Activated CD8-positive, alpha-beta memory T cell treated with anti-CD3 and anti-CD28 coated beads, Interleukin-2, amount 50 U/mL, for 1 hour (primary cell): ENCODE data around the gene BAIAP2L2.

Source experiments
- DNase-seq: peaks from one replicate; pipeline ENCODE4 v3.0.0-alpha.2; 2020; ENCODE audit errors: extremely low read depth

The BAIAP2L2 gene

GRCh38 chr22:38068641-38069371 lies 41.7 kb downstream of the BAIAP2L2 start:
- no peak for DNase-seq

- no peak for DNase-seq
These were observed 42.6 kb downstream of the BAIAP2L2 start for GRCh38 chr22:38067761-38068360.

- DNase-seq, result no peak
These were observed 43.5 kb downstream of the BAIAP2L2 start for GRCh38 chr22:38067028-38067415.

- no peak for DNase-seq
These were observed 44.0 kb downstream of the BAIAP2L2 start for GRCh38 chr22:38066381-38067027.

GRCh38 chr22:38065539-38065938 lies 44.9 kb downstream of the BAIAP2L2 start:
- no peak for DNase-seq

GRCh38 chr22:38062791-38063190 lies 47.7 kb downstream of the BAIAP2L2 start:
- DNase-seq, result no peak

- DNase-seq, result peak; percentile 44
These were observed 53.3 kb downstream of the BAIAP2L2 start, which contains the start of gene PICK1 for GRCh38 chr22:38056969-38057891. TSS of gene PICK1 (plus strand) at chr22:38057404. CDS start at chr22:38057810, 406 bp downstream.

GRCh38 chr22:38051900-38052862 lies 58.3 kb downstream of the BAIAP2L2 start:
- DNase-seq, result peak; percentile 52

GRCh38 chr22:38051261-38051660 lies 59.2 kb downstream of the BAIAP2L2 start:
- DNase-seq, result no peak

- DNase-seq, result no peak
These were observed 59.8 kb downstream of the BAIAP2L2 start for GRCh38 chr22:38050720-38051119.

GRCh38 chr22:38049812-38050619 lies 60.5 kb downstream of the BAIAP2L2 start:
- no peak for DNase-seq

- DNase-seq, result no peak
These were observed 64.3 kb downstream of the BAIAP2L2 start for GRCh38 chr22:38046070-38046748.

- no peak for DNase-seq
These were observed 67.1 kb downstream of the BAIAP2L2 start for GRCh38 chr22:38043151-38044039.

- no peak for DNase-seq
These were observed 68.0 kb downstream of the BAIAP2L2 start for GRCh38 chr22:38042488-38042790.

- DNase-seq, result no peak
These were observed 68.6 kb downstream of the BAIAP2L2 start for GRCh38 chr22:38041760-38042487.

GRCh38 chr22:38040953-38041759 lies 69.3 kb downstream of the BAIAP2L2 start:
- no peak for DNase-seq
